G401 (cell line): ENCODE measurements around the gene TTC32. TPM values are rescaled to one million over a fixed set of nuclear protein-coding genes. Genes with fewer than 3 reads are reported as not detected.
A peak's percentile ranks its signal among the peaks of the same experiment; 100 is the strongest.
"Not testable (repeated sequence)": the region's sequence is repeated elsewhere in the genome, so short reads cannot be mapped to it uniquely, and the experiment has no call there.

Experiments
- DNase-seq: peaks from one replicate; pipeline ENCODE4 v3.0.0-alpha.2; 2015; ENCODE audit warnings: low spot score
- in situ Hi-C: cut with HindIII; loops from 2 replicates; pipeline ENCODE4 v1.10.0; 2016; ENCODE audit warnings: low sequenced_read_pairs, mixed read lengths
- total RNA-seq: library from RNA; depleted of rRNA; stranded (reverse); fragments of >200 nt; shearing (Covaris generic); gene quantifications from 2 replicates; pipeline ENCODE4 v1.2.3, GENCODE V29; 2014; rRNA removed

TTC32 gene
- total RNA-seq: 8.9 and 9.0 TPM in 2 replicates

DNA sequence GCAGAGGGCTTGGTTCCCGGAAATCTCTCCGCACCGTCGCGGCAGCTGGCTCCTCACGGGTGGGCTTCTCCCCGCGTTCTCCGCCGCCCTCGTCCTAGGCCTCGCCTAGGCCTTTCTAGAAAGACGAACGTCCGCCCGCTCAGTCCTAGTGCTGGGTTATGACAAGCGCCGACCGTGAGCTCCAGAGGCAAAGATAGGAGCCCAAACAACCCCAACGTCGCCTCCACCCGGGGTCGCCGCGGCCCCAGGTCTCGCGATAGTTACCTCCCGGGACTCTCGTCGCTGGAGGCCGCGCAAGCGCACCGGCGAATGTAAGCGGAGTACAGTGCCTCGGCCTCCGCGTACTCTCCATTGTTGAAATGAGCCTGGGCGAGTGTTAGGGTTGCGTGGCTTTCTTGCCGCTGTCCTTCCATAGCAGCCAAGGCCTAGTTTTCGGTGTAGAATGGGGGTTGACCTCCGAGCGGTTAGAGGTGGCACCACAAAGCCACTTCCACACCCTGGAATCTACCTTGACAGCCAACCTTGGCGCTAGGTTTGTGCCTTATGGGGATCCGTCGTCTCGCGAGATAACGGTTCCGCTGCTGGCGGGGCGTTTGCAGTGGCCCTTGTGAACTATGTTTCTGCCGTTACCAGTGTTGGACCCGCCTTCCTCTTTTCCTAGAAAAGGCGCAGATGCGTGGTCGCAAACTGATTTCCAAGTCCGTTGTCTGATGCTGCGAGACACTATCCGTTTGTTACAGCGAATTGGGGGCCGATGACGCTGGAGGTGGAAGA, at the start of gene TTC32:
Gene TTC32, minus strand, starts transcription at position 542 of the 774 bp plus-strand sequence. Its CDS starts 129 bp downstream, at position 413.
- in situ Hi-C loops: no loop called here
- peak; percentile 92 for DNase-seq

- in situ Hi-C loops: no loop called here
- no peak for DNase-seq
Observed at GRCh38 chr2:19949071-19949470, 47.3 kb upstream of the TTC32 start.

- in situ Hi-C loops: no loop called here
- no peak for DNase-seq
Observed at GRCh38 chr2:19947184-19947940, 45.6 kb upstream of the TTC32 start.

GRCh38 chr2:19944205-19944845, 42.5 kb upstream of the TTC32 start:
- in situ Hi-C loops: no loop called here
- DNase-seq: no peak

- DNase-seq: no peak
- in situ Hi-C loops: no loop called here
Observed at GRCh38 chr2:19943189-19943588, 41.4 kb upstream of the TTC32 start.

DNA sequence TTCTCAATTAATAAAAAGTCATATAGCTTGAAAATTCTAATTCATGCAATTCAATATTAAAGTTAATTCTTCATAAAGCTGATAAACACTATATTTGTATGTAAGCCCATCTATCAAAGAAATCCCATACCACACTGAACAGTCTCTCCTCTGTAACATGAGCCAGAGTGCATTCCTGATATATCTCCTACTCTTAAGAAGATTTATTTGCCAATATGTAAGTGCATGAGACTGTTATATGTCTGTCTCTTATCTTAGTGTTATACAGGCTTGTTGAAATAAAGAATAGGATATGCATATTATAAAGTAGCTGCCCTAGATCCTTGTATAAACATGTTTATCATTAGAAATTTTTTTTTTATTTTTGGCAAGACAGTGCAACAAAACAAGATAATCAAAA, 40.4 kb upstream of the TTC32 start:
- no peak for DNase-seq
- in situ Hi-C loops: no loop called here

- in situ Hi-C loops: no loop called here
- DNase-seq: no peak
Observed at GRCh38 chr2:19937004-19937403, 35.2 kb upstream of the TTC32 start.

GRCh38 chr2:19936203-19936602, 34.4 kb upstream of the TTC32 start:
- in situ Hi-C loops: no loop called here

DNA sequence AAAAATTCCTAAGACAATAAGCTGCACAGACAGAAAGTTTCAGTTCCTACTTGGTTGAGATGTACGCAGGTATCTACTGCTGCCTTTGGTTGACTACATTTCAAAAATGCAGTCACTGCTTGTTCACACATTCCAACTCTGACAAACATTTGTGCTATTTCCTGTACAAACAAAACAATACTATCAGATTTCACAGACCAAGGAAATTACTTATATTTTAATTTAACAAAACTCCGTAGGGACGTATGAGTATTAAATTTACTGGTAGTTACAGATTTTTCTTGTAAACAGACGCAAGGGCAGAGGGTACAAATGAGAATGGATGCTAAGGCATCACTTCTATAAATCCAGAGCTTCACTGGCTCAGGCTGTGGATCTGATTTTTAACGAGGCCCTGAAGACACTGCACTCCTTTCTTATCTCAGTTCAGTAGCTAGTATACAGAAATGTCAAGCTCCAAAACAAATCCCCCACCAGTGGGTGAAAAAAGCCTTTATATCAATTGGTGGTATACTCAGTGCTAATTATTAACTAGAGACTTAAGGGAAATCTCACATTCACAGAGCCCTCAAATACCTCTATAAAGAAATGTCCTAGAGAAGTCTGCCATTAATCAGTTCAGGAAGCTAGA, 31.7 kb upstream of the TTC32 start:
- in situ Hi-C loops: no loop called here

More at GRCh38 chr2:19936203-19936602, 34.4 kb upstream of the TTC32 start:
- no peak for DNase-seq

GRCh38 chr2:19932928-19933327, 31.1 kb upstream of the TTC32 start:
- in situ Hi-C loops: no loop called here
- no peak for DNase-seq

More for the DNA sequence above, 31.7 kb upstream of the TTC32 start:
- DNase-seq: no peak

GRCh38 chr2:19929226-19929625, 27.4 kb upstream of the TTC32 start:
- in situ Hi-C loops: no loop called here
- no peak for DNase-seq

- DNase-seq, in situ Hi-C loops: not testable (repeated sequence)
Observed at GRCh38 chr2:19927816-19928215, 26.0 kb upstream of the TTC32 start.

- DNase-seq, in situ Hi-C loops: not testable (repeated sequence)
Observed at GRCh38 chr2:19924526-19924925, 22.7 kb upstream of the TTC32 start.

GRCh38 chr2:19922188-19922587, 20.4 kb upstream of the TTC32 start:
- DNase-seq, in situ Hi-C loops: not testable (repeated sequence)

- DNase-seq: no peak
Observed at GRCh38 chr2:19916385-19916950, 14.7 kb upstream of the TTC32 start.

GRCh38 chr2:19914266-19914975, 12.6 kb upstream of the TTC32 start:
- in situ Hi-C loops: no loop called here
- DNase-seq: no peak

More at GRCh38 chr2:19916385-19916950, 14.7 kb upstream of the TTC32 start:
- in situ Hi-C loops: no loop called here

DNA sequence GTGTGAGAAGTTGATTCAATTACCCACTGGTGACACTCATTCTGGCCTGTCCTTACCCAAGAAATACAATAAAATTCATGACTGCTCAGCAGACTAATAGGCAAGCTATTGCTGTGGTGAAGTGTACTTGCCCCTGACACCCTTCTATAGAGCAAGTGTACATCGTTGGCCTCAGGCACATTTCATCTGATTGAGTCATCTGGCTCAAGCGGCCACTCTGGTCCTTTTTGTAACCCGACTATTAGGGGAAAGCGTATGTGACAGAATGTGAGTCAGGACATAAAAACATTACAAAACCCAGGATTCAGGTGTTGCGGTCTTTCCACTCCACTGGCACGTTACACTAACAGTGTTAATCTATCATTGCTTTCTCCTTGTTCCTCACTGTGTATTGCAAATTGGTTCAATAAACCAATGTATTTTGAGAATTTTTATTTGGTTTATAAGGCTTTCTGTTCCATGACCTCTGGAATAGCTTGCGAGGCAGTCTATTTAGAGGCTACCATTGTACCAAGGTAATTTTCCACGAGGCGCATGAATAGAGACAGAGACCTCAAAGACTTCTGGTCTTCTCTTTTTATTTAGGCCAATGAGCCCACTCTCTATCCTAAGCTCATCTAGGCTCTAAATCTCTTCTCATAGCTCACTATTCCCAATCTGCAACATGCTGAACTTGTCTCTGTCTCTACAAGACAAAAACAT, 10.2 kb upstream of the TTC32 start:
- in situ Hi-C loops: no loop called here
- no peak for DNase-seq

DNA sequence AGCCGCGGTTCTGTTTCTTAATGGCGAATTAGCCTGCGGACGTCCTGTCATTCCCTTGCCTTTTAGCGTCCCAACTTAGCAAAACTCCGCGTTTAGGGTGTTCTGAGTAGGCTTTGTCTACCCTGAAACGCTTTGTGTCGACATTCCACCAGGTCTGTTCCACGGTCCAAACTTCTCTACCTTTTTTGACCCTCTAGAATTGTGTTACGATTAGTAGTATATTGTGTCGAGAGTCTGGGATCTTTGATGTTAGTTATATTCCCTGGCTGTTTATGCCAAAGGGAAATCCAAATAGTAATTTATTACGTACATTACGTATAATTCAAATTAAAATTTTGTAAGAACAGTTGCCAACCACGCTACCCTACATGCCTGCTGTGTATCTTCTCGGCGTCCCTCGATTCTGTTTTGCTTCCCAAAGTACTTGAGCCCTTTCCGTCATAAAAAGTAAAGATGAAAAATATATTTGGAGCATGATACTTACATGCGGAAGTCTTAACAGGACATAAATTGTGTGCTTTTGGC, 495 bp upstream of the TTC32 start:
- no peak for DNase-seq
- in situ Hi-C loops: no loop called here
